ENCODE measurements around the gene C11orf24.

DNA sequence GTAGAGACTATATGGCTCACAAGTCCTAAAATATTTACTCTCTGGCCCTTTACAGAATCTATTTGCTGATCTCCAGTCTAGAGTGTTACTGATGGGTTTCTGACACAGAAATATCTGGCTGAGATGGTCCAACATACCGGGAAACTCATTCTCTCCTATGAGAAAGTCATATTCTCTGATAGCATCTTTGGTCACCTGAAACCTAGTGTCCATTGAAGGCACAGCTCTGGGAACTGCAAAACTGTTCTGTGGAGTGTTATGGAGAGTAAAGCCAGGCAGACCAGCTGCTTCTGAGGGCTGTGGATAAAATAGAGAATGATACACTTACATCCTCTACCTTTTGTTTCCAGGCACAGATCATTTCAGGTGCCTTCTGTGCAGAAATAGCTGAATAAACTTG, 2.5 kb upstream of the C11orf24 start:
- TF ChIP-seq, protein P1, sequence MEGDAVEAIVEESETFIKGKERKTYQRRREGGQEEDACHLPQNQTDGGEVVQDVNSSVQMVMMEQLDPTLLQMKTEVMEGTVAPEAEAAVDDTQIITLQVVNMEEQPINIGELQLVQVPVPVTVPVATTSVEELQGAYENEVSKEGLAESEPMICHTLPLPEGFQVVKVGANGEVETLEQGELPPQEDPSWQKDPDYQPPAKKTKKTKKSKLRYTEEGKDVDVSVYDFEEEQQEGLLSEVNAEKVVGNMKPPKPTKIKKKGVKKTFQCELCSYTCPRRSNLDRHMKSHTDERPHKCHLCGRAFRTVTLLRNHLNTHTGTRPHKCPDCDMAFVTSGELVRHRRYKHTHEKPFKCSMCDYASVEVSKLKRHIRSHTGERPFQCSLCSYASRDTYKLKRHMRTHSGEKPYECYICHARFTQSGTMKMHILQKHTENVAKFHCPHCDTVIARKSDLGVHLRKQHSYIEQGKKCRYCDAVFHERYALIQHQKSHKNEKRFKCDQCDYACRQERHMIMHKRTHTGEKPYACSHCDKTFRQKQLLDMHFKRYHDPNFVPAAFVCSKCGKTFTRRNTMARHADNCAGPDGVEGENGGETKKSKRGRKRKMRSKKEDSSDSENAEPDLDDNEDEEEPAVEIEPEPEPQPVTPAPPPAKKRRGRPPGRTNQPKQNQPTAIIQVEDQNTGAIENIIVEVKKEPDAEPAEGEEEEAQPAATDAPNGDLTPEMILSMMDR (conservative IDR thresholded peaks at IDR 0.05; ENCODE audit: low read length) = no peak
- TF ChIP-seq EZH2phosphoT487 (IDR thresholded peaks at IDR 0.05; ENCODE audit: borderline replicate concordance) = no peak

Measured in Loucy (cell line).